NCI-H2196 treated with DMSO at 0.1 percent for 48 hours (cell line): ENCODE results near the gene ZFYVE28.

ENCODE experiments used
- DNase-seq: peaks from one replicate; lab custom pipeline; 2025; ENCODE audit not compliant: unreplicated experiment; lab: John Stamatoyannopoulos, UW

The ZFYVE28 gene

GRCh38 chr4:2334826-2335728, 83.4 kb downstream of the ZFYVE28 start:
- DNase-seq: no peak

GRCh38 chr4:2333916-2334644, 84.4 kb downstream of the ZFYVE28 start:
- no peak for DNase-seq

GRCh38 chr4:2333356-2333841, 85.0 kb downstream of the ZFYVE28 start:
- DNase-seq: no peak

- no peak for DNase-seq
These were observed 85.5 kb downstream of the ZFYVE28 start for GRCh38 chr4:2332976-2333319.

DNA sequence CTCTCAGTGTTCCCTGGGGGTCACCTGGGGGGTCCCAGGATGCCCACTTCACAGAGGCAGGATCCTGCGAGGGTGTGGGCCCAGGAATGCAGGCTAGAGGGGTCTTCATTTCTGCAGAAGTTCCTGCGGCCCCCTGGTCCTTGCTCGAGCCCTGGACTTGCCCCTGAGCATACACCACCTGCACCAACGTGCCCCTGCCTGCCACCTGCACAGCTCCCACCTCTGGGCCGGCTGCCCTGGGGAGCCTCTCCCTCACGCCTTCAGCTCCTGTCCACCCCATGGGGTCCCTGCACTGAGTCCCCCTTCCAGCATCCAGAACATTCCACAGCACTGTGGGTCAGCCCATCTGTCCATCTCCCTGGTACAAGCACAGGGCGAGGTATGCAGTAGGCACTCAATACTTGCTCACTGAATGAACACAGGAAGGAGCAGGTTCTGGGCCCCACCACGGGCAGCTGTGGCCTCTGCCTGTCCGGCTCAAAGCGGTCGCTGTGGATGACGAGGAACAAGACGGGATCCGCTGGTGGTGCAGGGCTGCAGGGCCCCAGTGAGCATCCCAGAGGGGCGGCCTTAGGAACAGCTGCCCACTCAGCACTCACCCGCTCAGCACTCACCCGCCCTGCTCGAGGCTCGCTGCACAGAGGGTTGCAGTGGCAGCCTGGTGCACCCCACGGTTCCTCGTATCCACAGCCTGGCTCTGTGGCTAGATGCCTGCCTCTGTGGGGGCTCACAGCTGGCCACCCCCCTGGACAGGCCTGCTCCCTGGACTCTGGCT, 86.1 kb downstream of the ZFYVE28 start:
- no peak for DNase-seq

GRCh38 chr4:2331519-2332200, 86.8 kb downstream of the ZFYVE28 start:
- DNase-seq: no peak

GRCh38 chr4:2331043-2331420, 87.4 kb downstream of the ZFYVE28 start:
- no peak for DNase-seq

DNA sequence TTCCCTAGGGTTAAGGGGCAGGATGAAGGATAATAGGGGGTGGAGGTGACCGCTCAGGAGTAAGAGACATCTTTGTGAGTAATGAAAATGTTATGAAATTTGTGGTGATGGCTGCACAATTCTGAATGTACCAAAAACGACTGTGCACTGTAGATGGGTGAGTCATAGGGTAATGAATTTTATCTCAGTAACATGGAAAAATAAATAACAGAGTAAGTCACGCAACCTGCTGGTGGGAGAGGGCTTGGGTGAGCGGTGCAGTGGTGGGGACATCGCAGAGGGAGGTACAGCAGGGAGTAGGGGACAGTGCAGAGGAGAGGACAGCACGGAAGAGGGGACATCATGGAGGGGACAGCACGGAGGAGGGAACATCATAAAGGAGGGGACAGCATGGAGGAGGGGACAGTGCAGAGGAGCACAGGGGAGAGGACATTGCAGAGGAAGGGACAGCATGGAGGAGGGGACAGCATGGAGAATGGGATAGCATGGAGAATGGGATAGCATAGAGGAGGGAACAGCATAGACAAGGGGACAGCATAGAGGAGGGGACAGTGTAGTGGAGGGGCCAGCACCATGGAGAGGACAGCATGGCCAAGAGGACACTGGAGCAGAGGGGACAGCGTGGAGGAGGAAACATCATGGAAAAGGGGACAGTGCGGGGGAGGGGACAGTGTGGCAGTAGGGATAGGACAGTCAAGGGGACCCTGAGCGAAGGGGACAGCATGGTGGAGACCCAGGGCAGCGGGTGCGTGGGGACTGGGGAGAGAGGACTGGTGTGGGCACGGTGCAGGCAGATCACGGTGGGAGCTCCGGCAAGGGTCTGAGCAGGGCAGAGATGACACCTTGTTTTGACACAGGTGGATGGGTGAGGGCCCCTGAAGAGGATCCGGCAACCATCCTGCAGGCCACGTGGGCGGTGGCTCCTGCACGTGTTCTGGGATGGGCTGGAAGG, 88.1 kb downstream of the ZFYVE28 start:
- DNase-seq: no peak

GRCh38 chr4:2327579-2327978, 90.9 kb downstream of the ZFYVE28 start:
- no peak for DNase-seq

DNA sequence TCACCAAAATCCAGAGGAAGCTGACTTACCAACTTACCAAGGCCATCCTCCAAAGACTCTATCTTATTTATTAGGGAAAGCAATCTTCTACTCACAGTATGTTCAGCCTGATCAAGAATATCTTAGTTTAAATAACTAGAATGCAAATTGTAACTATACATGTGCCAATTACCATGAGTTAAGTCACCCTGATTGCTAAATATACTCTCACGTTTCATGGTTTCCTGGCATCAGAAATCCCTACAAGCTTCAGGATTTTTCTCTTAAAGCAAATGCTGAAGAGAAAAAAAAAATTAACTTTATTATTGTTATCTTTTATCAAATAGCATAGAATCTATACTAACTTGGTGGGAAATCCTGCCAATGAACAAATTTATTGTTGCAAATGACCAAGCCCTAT, 93.6 kb downstream of the ZFYVE28 start:
- DNase-seq: no peak

DNA sequence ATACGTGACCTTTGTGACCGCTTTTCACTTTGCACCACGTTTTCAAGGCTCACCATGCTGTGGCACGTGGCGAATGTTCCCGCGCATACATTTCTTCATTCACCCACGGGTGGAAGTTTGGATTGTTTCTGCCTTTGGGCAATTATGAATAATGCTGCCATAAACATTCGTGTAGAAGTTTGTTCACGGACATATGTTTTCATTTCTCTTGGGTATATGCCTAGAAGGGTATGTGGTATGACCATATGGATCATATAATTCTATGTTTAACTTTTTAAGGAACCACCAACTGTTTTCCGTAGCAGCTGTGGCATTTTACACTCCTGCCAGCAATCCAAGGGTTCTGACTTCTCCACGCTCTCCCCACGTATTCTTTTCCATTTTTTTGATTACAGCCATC, 95.6 kb downstream of the ZFYVE28 start:
- DNase-seq: no peak

DNA sequence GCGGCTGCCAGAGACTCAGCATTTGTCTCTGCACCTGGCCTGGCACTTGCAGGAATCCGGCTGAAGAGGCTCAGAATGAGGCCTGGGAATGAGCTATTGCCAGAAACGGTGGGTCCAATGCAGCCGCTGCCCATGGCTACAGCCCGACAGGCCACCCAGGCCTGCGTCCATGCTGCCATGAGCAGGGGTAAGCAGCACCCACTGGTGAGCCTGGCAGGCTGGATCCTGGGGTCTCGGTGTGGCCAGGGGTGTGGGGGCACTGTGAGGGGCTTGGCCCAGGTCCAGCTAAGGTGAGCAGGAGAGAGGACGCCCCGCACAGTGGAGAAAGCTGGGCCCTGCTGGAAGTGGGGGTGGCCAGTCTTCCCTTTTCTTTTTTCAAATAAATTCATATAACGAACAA, 96.2 kb downstream of the ZFYVE28 start:
- DNase-seq: no peak

DNA sequence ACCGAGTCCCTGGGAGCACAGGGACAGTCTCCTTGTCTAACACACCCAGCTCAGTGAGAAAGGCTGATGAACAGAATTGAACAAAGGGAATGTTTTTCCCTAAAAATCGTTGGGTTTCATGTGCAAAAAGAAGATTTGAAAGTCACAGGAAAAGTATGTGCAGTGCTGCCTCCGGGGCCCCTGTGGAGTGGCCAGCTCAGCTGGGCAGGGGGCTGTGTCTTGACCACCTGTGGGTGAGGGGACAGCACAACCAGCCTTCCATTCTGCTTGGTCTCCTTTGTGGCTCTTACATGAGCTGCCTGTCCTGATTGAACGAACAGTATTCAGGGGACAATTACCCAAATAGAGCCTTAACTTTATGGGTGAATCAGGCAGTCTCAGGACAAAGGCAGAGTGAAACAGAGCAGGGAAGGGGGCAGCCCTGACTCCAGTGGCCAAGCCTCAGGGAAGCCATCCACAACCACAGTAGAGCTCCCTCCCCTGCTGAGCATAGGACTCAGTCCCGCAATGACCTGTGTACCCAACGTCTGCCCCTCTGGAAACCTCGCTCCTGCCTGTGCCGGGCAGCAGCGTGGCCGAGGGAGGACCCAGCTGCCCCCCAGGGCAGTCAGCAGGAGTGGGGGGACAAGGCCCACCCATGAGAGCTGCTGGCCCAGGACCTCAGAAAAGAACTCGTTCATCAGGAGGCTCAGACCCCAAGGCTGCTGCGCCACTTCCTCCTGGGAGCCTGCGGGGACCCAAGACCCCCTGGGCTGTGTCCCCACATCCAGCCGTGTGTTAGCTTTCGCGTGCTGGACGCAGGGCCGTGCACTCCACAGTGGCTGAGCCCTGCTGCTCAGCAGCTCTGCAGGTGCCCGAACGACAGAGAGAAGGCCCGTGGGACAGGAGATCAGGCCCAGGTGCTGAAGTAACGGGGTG, 96.9 kb downstream of the ZFYVE28 start:
- DNase-seq: no peak

GRCh38 chr4:2320746-2321145, 97.7 kb downstream of the ZFYVE28 start:
- DNase-seq: no peak

DNA sequence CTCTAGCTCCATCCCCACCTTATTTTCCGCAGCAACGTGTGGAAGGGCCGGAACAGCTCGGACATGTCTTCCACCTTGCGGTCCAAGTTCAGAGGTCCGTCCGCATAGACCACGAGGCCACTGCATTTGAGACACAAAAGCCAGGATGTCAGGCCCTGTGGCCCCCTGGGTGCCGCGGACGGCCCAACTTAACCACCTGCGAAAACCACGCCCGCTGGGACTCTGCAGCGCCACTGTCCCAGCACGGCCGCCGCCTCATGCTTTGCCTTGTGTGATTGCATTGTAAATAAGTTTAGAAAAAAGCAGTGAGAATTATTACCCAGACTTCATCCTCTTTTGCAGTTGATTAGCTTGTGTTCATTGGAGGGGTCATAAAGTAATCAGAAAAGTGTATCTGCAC, 98.3 kb downstream of the ZFYVE28 start:
- no peak for DNase-seq

- no peak for DNase-seq
These were observed 99.6 kb downstream of the ZFYVE28 start for GRCh38 chr4:2318885-2319284.

DNA sequence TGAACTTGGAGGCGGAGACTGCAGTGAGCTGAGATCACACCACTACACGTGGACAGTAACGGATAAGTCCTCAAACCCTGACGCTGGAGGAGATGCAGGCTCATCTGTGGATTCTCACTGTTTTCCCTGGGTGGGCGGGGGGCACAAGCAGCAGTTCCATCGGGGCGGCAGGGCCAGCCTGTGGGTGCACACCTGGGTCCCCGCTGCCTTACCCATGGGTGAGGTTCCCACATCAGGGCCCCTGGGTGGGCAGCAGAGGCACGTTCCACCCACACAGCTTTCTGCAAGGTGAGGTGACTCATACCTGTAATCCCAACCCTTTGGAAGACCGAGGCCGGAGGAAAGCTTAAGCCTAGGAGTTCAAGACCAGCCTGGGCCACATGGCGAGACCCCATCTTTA, 100.0 kb downstream of the ZFYVE28 start:
- DNase-seq: no peak

GRCh38 chr4:2313366-2313765, 105.1 kb downstream of the ZFYVE28 start:
- DNase-seq: no peak
